Measurements from ENCODE around the gene MKRN1. TPM values are rescaled to one million over a fixed set of nuclear protein-coding genes. Genes with fewer than 3 reads are reported as not detected.
"Not testable (repeated sequence)": the region's sequence is repeated elsewhere in the genome, so short reads cannot be mapped to it uniquely, and the experiment has no call there.

Gene MKRN1
- polyA plus RNA-seq, 4 donors: 57.7 to 90.4 (median 70.1) TPM

DNA sequence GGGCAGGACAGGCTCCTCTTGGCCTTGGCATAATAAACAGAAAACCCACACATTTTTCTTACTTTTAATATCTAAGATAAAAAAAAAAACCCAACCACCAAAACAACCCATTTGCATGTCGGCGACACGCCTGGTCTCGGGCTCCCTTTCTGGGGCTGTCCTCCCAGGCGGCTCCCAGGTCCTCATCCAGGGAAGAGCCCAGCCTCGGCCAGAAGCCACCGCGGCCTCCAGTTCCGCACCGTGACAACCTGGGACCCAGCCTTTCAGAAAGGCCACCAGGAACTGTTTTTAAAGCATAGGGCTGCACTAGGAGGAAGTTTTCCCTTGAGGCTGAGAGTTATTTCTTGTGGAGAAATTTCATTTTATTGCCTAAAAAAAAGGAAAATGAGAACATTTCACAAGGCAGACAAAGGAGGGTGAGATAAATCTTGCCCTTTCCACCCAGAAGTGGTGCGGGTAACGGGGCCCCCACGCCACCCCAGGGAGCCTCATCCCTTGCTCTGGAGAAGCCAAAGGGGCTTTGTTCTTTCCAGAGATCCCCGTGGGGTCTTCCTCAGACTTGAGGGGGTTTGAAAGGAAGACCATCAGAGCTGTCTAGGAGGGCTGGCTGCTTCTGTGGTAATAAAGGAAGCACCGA is 39.2 kb upstream of the MKRN1 start:
- H3K27me3 ChIP-seq (ENCODE audit: control insufficient read depth in 3 of 3, insufficient read depth in 3 of 3, low read length in 3 of 3): no peaks in the 10 kb centered on the region
- H3K36me3 ChIP-seq (ENCODE audit: control insufficient read depth in 3 of 3, insufficient read depth in 2 of 3, low read depth in 1 of 3, low read length in 3 of 3): peaks cover 0 to 25% (median 2%) of the 10 kb centered on the region in 3 donors
- WGBS, 3 donors: 86 to 91% (median 90%) methylated on average over 15 of the region's 15 CpGs
- H3K4me1 ChIP-seq (ENCODE audit: control insufficient read depth in 3 of 3, insufficient read depth in 2 of 3, low read depth in 1 of 3, low read length in 2 of 3): peaks cover 0 to 3% (median 0%) of the 10 kb centered on the region in 3 donors
- DNase-seq (no peak), FAIRE-seq (no peak)
- no peaks in the 10 kb centered on the region for H3K9me3 ChIP-seq (ENCODE audit: control insufficient read depth in 2 of 2, insufficient read depth in 1 of 2, low read depth in 1 of 2, low read length in 1 of 2)
- H3K4me3 ChIP-seq (ENCODE audit: low read depth in 1 of 3, low read length in 3 of 3): no peak overlapping the region
- peak overlapping the region in 1 of 3 donors; percentile 90 for H3K27ac ChIP-seq (ENCODE audit: low read depth in 1 of 3, low read length in 2 of 3)

DNA sequence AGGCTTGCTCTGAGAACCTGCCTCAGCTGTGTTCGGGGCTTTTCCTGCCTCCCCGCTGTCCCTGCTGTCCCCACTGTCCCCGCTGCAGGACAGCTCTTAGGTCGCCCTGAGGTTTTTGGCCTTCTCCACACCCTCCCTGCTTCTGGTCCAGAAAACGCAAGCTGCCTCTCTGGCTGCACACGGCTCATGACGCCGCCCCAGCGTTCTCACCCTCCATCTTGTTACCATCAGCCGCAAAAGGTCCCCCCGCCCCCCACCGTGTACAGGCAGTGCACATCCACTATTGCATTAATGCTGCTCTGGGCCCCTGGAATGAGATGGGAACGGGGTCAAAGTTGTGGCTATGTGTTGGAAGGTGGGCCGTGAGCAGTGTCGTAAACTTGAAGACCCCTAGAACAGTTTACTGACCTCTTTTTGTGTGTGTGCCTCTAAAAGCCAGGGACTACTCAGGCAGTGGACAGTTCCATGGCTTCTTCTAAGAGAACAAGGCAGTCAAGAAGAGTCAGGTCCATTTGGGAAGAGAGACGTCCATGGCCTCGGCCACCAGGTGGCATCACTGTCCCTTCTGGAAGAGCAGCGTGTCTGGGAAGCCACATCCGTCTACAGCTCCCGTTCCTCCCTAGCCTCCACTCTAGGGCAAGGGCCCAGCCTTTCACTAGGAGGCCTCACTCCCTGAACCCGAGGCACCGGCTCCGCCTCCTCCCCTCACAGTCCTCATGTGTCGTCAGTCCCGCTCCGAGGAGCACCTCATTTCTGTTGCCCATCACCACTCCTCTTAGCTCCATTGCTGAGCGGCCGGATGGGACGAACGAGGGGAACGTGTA is 38.5 kb upstream of the MKRN1 start:
- no peak for FAIRE-seq
- H3K27ac ChIP-seq (ENCODE audit: low read depth in 1 of 3, low read length in 2 of 3): peak overlapping the region in 1 of 3 donors; percentile 15

DNA sequence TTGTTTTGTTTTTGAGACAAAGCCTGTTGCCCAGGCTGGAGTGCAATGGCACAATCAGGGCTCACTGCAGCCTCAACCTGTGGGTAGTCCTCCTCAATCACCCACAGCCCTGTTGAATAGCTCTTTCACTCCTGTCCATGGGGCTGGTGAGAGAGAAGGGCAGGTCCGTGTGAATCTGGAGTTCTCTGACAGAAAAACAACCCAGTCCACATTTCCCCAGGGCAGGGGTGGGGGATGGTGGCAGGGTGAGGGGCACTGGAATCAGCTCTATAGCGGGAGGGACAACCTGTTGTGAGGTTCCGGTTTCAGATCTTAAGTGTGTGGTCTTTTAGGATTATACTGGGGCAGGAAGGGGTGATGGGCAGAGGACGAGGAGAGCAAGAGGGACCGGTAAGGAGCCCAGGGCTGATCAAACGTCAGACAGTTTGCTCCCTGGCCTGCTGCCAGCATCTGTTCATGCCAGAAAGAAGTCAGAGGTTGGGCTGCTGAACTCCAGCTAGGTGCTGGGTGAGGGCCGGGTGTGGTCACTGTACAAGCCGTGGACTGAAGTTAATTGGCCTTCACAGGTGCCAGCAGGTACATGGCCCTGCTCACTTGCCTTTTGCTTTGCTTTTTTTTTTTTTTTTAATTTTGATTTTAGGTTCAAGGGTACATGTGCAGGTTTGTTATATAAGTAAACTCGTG is 33.2 kb upstream of the MKRN1 start:
- Histone ChIP-seq H3K4me3 (ENCODE audit: low read depth in 1 of 3, low read length in 3 of 3) (no peak overlapping the region), H3K9me3 (ENCODE audit: control insufficient read depth in 2 of 2, insufficient read depth in 1 of 2, low read depth in 1 of 2, low read length in 1 of 2) (peaks cover 0 to 4% of the 10 kb centered on the region in 2 donors), H3K36me3 (ENCODE audit: control insufficient read depth in 3 of 3, insufficient read depth in 2 of 3, low read depth in 1 of 3, low read length in 3 of 3) (peaks cover 0 to 3% (median 0%) of the 10 kb centered on the region in 3 donors), H3K27me3 (ENCODE audit: control insufficient read depth in 3 of 3, insufficient read depth in 3 of 3, low read length in 3 of 3) (no peaks in the 10 kb centered on the region), H3K4me1 (ENCODE audit: control insufficient read depth in 3 of 3, insufficient read depth in 2 of 3, low read depth in 1 of 3, low read length in 2 of 3) (no peaks in the 10 kb centered on the region), H3K27ac (ENCODE audit: low read depth in 1 of 3, low read length in 2 of 3) (peak overlapping the region; percentile 31 to 82 (median 56))
- DNase-seq (peak; percentile 73 to 99), FAIRE-seq (no peak)
- 12 to 31% (median 18%) methylated on average over 9 of the region's 9 CpGs for WGBS, 3 donors

More for the DNA sequence above, 38.5 kb upstream of the MKRN1 start:
- H3K4me3 ChIP-seq (ENCODE audit: low read depth in 1 of 3, low read length in 3 of 3): no peak overlapping the region
- H3K36me3 ChIP-seq (ENCODE audit: control insufficient read depth in 3 of 3, insufficient read depth in 2 of 3, low read depth in 1 of 3, low read length in 3 of 3): peaks cover 0 to 21% (median 2%) of the 10 kb centered on the region in 3 donors
- H3K27me3 ChIP-seq (ENCODE audit: control insufficient read depth in 3 of 3, insufficient read depth in 3 of 3, low read length in 3 of 3): no peaks in the 10 kb centered on the region
- DNase-seq: peak; percentile 91
- peaks cover 0 to 3% (median 0%) of the 10 kb centered on the region in 3 donors for H3K4me1 ChIP-seq (ENCODE audit: control insufficient read depth in 3 of 3, insufficient read depth in 2 of 3, low read depth in 1 of 3, low read length in 2 of 3)
- no peaks in the 10 kb centered on the region for H3K9me3 ChIP-seq (ENCODE audit: control insufficient read depth in 2 of 2, insufficient read depth in 1 of 2, low read depth in 1 of 2, low read length in 1 of 2)
- 51 to 56% (median 53%) methylated on average over 30 to 31 of the region's 31 CpGs for WGBS, 3 donors

DNA sequence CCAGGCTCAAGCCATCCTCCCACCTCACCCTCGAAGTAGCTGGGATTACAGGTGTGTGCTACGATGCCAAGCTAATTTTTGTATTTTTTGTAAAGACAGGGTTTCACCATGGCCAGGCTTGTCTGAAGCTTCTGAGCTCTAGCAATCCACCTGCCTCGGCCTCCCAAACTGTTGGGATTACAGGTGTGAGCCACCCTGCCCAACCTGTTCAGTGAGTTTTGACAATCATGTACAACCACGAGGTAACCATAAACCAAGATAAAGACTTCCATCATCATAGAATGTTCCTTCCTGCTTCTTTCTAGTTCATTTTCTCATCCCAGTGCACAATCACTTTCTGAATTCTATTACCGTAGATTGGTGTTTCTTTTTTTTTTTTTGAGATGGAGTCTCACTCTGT is 30.5 kb upstream of the MKRN1 start:
- Histone ChIP-seq H3K27ac (ENCODE audit: low read depth in 1 of 3, low read length in 2 of 3) (peak overlapping the region in 1 of 3 donors; percentile 51), H3K4me3 (ENCODE audit: low read depth in 1 of 3, low read length in 3 of 3) (no peak overlapping the region), H3K36me3 (ENCODE audit: control insufficient read depth in 3 of 3, insufficient read depth in 2 of 3, low read depth in 1 of 3, low read length in 3 of 3) (no peaks in the 10 kb centered on the region), H3K27me3 (ENCODE audit: control insufficient read depth in 3 of 3, insufficient read depth in 3 of 3, low read length in 3 of 3) (no peaks in the 10 kb centered on the region), H3K9me3 (ENCODE audit: control insufficient read depth in 2 of 2, insufficient read depth in 1 of 2, low read depth in 1 of 2, low read length in 1 of 2) (peaks cover 0 to 4% of the 10 kb centered on the region in 2 donors), H3K4me1 (ENCODE audit: control insufficient read depth in 3 of 3, insufficient read depth in 2 of 3, low read depth in 1 of 3, low read length in 2 of 3) (peaks cover 0 to 7% (median 0%) of the 10 kb centered on the region in 3 donors)
- WGBS, 3 donors: 25 to 42% (median 30%) methylated on average over 5 of the region's 5 CpGs
- FAIRE-seq (no peak), DNase-seq (peak; percentile 59 to 88)

DNA sequence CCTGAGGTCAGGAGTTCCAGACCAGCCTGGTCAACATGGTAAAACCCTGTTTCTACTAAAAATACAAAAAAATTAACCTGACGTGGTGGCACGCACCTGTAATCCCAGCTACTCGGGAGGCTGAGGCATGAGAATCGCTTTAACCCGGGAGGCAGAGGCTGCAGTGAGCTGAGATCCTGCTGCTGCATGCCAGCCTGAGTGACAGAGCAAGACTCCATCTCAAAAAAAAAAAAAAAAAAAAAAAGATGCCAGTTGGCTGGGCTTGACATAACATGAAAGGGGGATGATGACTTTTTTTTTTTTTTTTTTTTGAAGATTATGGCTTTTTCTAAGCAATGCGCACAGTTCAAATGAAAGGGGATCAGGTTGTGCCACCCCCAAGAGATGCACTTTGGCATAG is 28.3 kb upstream of the MKRN1 start:
- DNase-seq; FAIRE-seq; H3K27ac ChIP-seq (ENCODE audit: low read depth in 1 of 3, low read length in 2 of 3); H3K9me3 ChIP-seq (ENCODE audit: control insufficient read depth in 2 of 2, insufficient read depth in 1 of 2, low read depth in 1 of 2, low read length in 1 of 2); H3K27me3 ChIP-seq (ENCODE audit: control insufficient read depth in 3 of 3, insufficient read depth in 3 of 3, low read length in 3 of 3); H3K36me3 ChIP-seq (ENCODE audit: control insufficient read depth in 3 of 3, insufficient read depth in 2 of 3, low read depth in 1 of 3, low read length in 3 of 3); H3K4me3 ChIP-seq (ENCODE audit: low read depth in 1 of 3, low read length in 3 of 3); H3K4me1 ChIP-seq (ENCODE audit: control insufficient read depth in 3 of 3, insufficient read depth in 2 of 3, low read depth in 1 of 3, low read length in 2 of 3): not testable (repeated sequence)
- WGBS, 3 donors: 57 to 85% (median 74%) methylated on average over 6 of the region's 6 CpGs

DNA sequence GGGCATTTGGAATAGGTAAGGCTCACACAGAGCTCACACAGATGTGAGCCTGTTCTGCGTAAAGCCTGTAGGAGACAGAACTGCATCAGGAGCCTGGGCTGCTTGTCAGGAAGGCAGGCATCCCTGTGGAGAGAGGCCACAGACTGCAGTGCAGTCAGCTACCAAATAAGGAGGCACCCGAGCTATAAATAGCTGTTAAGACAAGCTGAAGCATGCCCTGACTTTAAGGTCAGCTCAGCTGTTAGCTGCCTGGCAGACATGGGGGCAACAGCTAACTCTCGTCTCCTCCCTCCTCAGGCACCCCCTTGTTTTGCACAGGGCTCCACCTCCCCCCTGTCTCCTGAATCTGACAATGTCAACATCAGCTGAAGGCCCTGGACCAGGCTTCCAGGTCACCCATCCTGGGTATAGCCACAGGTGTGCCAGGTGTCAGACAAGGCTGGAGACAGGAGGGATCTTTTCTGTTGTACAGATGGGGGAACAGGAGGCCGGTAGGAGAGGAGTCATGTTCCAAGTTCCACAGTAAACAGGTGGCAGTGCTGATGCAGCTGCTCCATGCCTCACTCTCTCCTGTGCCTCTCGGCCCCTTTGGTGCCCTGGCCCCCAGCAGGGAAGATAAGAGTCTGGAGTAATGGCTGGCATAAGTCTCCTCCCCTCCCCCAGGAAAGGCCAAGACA is 27.6 kb upstream of the MKRN1 start:
- peaks cover 0 to 7% (median 0%) of the 10 kb centered on the region in 3 donors for H3K4me1 ChIP-seq (ENCODE audit: control insufficient read depth in 3 of 3, insufficient read depth in 2 of 3, low read depth in 1 of 3, low read length in 2 of 3)
- FAIRE-seq (no peak), DNase-seq (peak; percentile 19 to 32)
- H3K27me3 ChIP-seq (ENCODE audit: control insufficient read depth in 3 of 3, insufficient read depth in 3 of 3, low read length in 3 of 3): no peaks in the 10 kb centered on the region
- peak overlapping the region in 2 of 3 donors; percentile 45 to 46 for H3K27ac ChIP-seq (ENCODE audit: low read depth in 1 of 3, low read length in 2 of 3)
- no peak overlapping the region for H3K4me3 ChIP-seq (ENCODE audit: low read depth in 1 of 3, low read length in 3 of 3)
- H3K9me3 ChIP-seq (ENCODE audit: control insufficient read depth in 2 of 2, insufficient read depth in 1 of 2, low read depth in 1 of 2, low read length in 1 of 2): peaks cover 0 to 4% of the 10 kb centered on the region in 2 donors
- H3K36me3 ChIP-seq (ENCODE audit: control insufficient read depth in 3 of 3, insufficient read depth in 2 of 3, low read depth in 1 of 3, low read length in 3 of 3): no peaks in the 10 kb centered on the region
- WGBS, 3 donors: 14 to 38% (median 29%) methylated on average over 5 of the region's 5 CpGs

DNA sequence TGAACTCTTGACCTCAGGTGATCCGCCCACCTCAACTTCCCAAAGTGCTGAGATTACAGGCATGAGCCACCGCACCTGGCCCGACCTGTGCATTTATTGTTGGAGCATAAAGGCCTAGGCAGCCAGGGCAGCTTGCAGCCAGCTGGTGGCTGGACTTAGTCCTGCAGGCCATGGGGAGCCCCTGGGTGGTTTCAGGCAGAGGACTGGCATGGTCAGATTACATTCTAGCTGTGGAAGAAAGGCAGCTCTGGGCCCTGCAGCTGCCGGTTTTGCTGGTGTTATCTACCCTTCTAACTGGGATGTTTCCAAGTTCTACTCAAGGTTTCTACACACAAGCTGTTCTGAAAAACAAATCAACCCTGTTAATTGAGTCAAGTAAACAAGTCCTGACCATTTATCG is 22.7 kb upstream of the MKRN1 start:
- Histone ChIP-seq H3K4me3 (ENCODE audit: low read depth in 1 of 3, low read length in 3 of 3) (no peak overlapping the region), H3K4me1 (ENCODE audit: control insufficient read depth in 3 of 3, insufficient read depth in 2 of 3, low read depth in 1 of 3, low read length in 2 of 3) (peaks cover 0 to 4% (median 0%) of the 10 kb centered on the region in 3 donors), H3K9me3 (ENCODE audit: control insufficient read depth in 2 of 2, insufficient read depth in 1 of 2, low read depth in 1 of 2, low read length in 1 of 2) (no peaks in the 10 kb centered on the region), H3K27ac (ENCODE audit: low read depth in 1 of 3, low read length in 2 of 3) (peak overlapping the region in 1 of 3 donors; percentile 29), H3K36me3 (ENCODE audit: control insufficient read depth in 3 of 3, insufficient read depth in 2 of 3, low read depth in 1 of 3, low read length in 3 of 3) (no peaks in the 10 kb centered on the region), H3K27me3 (ENCODE audit: control insufficient read depth in 3 of 3, insufficient read depth in 3 of 3, low read length in 3 of 3) (no peaks in the 10 kb centered on the region)
- DNase-seq (peak; percentile 46 to 79), FAIRE-seq (no peak)
- WGBS, 3 donors: 25 to 62% (median 39%) methylated on average over 5 of the region's 5 CpGs

DNA sequence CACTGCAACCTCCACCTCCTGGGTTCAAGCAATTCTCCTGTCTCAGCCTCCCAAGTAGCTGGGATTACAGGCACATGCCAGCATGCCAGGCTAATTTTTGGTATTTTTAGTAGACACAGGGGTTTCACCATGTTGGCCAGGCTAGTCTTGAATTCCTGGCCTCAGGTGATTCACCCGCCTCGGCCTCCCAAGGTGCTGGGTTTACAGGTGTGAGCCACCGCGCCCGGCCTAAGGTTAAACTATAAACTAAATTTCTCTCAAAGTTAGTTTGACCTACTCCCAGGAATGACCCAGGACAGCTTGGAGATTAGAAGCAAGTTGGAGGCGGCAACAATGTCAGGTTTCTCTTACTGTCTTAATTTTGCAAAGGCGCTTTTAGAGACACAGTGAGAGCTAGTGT is 18.5 kb upstream of the MKRN1 start:
- H3K27ac ChIP-seq (ENCODE audit: low read depth in 1 of 3, low read length in 2 of 3); H3K27me3 ChIP-seq (ENCODE audit: control insufficient read depth in 3 of 3, insufficient read depth in 3 of 3, low read length in 3 of 3); H3K4me3 ChIP-seq (ENCODE audit: low read depth in 1 of 3, low read length in 3 of 3); H3K36me3 ChIP-seq (ENCODE audit: control insufficient read depth in 3 of 3, insufficient read depth in 2 of 3, low read depth in 1 of 3, low read length in 3 of 3); DNase-seq; H3K9me3 ChIP-seq (ENCODE audit: control insufficient read depth in 2 of 2, insufficient read depth in 1 of 2, low read depth in 1 of 2, low read length in 1 of 2); FAIRE-seq; H3K4me1 ChIP-seq (ENCODE audit: control insufficient read depth in 3 of 3, insufficient read depth in 2 of 3, low read depth in 1 of 3, low read length in 2 of 3): not testable (repeated sequence)
- WGBS, 3 donors: 72 to 90% (median 80%) methylated on average over 7 of the region's 7 CpGs
